CD4-positive, alpha-beta T cell treated with Interleukin-17A for 1 hour (primary cell): ENCODE data around the gene GIGYF1.
A peak's percentile ranks its signal among the peaks of the same experiment; 100 is the strongest.

Experiments
- DNase-seq: peaks from one replicate; pipeline ENCODE4 v3.0.0-alpha.2; 2020

Gene GIGYF1

GRCh38 chr7:100683659-100684533 lies 10.2 kb downstream of the GIGYF1 start:
- DNase-seq = no peak

GRCh38 chr7:100682991-100683658 lies 10.9 kb downstream of the GIGYF1 start:
- no peak for DNase-seq

GRCh38 chr7:100682228-100682741 lies 11.8 kb downstream of the GIGYF1 start:
- DNase-seq = no peak

DNA sequence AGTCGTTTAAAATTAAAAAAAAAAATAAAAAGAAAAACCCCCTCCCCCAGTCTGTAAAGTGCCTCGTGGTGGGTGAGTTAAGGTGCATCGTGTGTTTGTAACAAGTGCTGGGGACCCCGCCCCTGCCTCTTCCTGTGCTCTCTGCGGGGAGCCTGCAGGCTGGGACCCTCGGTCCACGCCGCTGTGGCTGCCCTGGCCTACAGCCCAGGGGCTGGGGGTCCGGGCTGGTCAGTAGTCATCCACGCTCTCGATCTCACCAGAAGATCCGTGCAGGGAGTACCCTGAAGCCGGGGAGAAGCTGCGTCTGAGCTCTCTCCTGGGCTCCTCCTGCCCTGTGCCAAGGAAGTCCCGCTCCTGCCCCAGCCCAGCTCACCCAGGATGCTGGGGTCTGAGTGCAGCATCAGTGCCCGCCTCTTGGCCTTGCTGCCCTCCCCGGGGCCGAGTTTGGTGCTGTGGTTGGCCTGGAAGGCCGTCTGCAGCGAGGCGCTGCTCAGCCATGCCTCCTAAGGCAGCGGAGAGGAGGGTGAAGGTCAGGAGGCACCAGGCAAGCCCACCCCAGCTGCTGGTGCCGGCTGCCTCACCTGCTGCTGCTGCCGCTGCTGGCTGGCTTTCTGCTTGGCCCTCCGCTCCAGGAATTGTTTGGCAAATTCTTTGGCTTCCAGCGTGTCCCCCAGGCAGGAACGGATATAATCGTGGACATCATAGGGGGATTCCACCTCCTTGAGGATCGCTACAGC lies 12.4 kb downstream of the GIGYF1 start:
- no peak for DNase-seq

DNA sequence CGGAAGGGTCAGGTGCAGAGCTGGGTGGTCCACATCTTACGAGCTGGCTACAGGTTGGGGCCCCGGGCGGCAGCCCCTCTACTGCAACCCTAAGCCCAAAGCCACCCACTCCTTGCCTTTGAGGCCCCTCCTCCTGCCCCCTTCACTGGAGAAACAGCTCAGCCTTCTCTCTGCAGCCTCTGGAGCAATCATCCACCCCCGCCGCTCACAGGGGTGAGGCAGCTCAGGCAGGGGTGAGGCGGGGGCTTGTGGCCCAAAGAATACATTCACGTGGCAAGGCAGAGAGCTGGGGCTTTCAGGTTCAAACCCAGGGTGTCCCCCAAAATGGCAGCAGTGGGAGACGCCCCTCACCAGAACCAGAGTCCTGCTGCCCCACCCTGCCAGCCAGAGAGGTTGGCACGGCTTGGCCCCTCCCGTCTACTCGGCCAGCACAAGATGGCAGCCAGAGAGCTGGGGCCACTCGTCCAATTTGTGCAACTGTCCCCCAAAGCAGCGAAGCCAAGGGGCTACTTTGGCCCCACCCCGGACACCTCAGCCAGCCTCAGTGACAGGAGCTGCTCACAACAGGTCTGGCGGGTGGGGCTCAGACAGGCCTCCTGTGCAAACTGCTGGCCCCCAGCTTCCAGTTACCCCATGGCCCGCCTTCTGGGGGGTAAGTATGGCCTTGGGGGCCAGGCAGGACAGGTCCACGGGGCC lies 13.3 kb downstream of the GIGYF1 start:
- no peak for DNase-seq

- DNase-seq = no peak
Measured at GRCh38 chr7:100679927-100680575, 14.0 kb downstream of the GIGYF1 start.

GRCh38 chr7:100679129-100679926 lies 14.7 kb downstream of the GIGYF1 start:
- DNase-seq = no peak

GRCh38 chr7:100678291-100678984 lies 15.6 kb downstream of the GIGYF1 start:
- no peak for DNase-seq

DNA sequence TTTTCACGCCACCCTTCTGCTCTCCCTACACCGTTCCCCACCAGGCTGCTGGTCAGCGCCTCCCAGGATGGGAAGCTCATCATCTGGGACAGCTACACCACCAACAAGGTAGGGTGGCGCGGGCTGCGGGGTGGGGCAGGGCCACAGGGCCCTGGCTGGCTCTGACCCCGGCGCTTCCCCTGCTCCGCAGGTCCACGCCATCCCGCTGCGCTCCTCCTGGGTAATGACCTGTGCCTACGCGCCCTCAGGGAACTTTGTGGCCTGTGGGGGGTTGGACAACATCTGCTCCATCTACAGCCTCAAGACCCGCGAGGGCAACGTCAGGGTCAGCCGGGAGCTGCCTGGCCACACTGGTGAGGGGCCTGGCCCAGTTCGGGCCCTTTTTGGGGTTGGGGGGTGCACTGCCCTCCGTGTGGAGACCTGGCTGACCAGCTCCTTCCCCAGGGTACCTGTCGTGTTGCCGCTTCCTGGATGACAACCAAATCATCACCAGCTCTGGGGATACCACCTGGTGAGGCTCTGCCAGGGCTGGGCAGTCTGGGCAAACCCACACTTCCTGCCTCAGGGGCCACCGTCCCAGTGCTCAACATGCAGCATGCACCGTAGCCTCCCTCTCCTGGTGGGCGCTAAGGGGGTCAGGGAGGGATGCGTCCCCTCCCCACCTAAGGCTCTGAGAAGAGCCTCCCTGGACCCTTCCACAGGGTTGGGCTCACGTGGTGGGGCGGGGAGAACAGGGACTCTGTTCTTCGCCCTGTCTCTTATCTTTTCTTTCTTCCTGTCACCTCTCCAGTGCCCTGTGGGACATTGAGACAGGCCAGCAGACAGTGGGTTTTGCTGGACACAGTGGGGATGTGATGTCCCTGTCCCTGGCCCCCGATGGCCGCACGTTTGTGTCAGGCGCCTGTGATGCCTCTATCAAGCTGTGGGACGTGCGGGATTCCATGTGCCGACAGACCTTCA lies 16.5 kb downstream of the GIGYF1 start:
- DNase-seq = no peak

- no peak for DNase-seq
Measured at GRCh38 chr7:100676501-100677306, 17.3 kb downstream of the GIGYF1 start.

DNA sequence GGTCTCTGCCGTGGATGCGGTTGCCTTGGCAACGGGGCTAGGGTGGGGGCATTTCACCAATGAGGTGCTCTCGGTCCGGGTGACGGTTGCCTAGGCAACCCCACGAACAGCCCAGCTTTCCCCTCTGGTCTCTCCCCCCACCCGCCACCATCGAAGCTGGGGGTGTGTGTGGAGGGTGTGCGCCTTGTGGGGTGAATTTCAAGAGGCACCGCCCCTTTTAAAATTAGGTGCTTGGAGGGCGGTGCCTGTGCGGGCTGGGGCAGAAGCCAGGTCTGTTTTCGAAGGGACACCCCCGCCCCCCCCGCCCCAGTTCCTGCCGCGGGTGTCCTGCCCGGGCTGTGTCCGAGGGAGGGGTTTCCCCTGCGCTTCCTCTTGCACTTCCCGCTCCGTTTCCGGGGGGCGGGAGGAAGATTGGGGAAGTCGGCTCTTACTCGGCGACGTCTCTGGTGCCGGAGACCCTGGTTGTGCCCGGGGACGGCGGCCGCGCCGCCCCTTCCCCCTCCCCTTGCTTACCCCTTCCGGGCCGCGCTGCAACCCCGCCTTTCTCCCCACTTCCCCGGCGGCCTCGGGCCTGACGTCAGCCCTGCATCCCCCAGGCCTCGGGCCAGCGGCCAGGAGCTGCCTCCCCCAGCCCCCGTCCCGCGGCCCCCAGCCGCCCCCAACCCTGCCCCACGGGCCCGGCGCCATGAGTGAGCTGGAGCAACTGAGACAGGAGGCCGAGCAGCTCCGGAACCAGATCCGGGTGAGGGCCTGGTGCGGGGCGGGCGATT lies 18.3 kb downstream of the GIGYF1 start:
- peak; percentile 97 for DNase-seq

DNA sequence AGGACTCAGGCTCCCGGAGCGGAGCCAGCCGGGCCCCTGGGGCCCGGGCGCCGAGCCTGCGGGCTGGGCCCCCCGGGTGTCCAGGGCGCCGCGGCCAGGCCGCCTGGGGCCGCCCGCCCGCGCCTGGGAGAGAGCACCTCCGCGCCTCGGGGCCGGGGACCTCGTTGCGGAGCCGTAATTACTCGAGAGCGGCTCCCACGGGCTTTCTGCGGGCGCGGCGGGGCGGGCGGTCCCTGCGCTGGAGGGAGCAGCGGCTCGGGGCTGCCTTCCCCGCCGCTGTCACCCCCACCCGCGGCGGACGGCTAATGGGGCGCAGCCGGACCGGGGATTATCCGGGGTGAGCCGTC lies 19.0 kb downstream of the GIGYF1 start:
- DNase-seq = no peak

- DNase-seq = no peak
Measured at GRCh38 chr7:100674411-100675104, 19.5 kb downstream of the GIGYF1 start.

GRCh38 chr7:100673942-100674410 lies 20.1 kb downstream of the GIGYF1 start:
- peak; percentile 57 for DNase-seq

DNA sequence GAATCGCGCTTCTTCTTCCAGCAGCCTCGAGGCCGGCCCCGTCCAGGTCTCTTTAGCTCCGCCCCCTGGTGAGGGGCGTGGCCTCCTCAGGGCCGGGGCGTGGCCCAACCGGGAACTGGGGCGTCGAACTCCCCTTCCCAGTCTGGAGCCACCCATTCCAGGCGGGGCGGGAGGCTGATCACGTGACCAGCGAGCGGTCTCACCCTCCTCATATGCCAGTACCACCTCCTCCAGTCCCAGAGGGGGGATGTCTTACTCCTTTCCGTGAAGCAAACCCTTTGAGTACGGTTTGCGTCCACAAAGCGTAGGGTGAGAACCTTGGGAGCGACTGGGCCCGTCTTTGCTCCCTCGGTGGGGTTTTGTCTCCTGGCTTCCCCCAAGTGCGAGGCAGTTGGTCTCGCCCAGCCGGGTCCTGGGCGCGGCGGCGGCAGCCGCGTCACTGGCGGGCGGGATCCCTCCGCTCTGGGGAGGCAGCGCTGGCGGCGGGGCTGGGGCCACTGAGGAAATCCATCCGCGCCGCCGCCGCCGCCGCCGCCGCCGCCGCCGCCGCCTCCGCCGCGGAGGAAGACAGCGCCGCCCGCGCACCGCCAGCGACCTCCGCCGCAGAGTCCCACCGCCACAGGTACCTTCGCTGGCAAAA lies 20.6 kb downstream of the GIGYF1 start, which contains the start of gene GNB2:
TSS of gene GNB2 (plus strand) at position 439 of the 640 bp plus-strand sequence. CDS start 2,526 bp downstream, outside the sequence.
- peak; percentile 99 for DNase-seq
